ENCODE measurements around the gene BAZ2B. TPM values are rescaled to one million over a fixed set of nuclear protein-coding genes. Genes with fewer than 3 reads are reported as not detected.
A peak's percentile ranks its signal among the peaks of the same experiment; 100 is the strongest.

BAZ2B gene
- polyA plus RNA-seq, 1 of the 3 experiments (the other 2 are of a cell fraction): 10.2 TPM

DNA sequence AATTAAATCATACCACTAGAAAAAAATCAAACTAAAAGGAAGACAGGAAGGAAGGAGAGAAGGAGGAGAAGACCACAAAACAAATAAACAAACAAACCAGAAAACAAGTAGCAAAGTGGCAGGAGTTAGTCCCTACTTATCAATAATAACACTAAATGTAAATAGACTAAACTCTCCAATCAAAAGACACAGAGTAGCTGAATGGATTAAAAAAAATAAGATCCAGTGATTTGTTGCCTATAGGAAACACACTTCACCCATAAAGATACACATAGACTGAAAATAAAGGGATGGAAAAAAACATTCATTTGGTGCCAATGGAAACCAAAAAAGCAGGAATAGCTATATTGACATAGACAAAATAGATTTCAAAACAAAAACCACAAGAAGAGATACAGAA is 23.4 kb upstream of the BAZ2B start (continued):
- TF ChIP-seq, protein P1, sequence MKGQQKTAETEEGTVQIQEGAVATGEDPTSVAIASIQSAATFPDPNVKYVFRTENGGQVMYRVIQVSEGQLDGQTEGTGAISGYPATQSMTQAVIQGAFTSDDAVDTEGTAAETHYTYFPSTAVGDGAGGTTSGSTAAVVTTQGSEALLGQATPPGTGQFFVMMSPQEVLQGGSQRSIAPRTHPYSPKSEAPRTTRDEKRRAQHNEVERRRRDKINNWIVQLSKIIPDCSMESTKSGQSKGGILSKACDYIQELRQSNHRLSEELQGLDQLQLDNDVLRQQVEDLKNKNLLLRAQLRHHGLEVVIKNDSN (IDR thresholded peaks at IDR 0.05; ENCODE audit: borderline replicate concordance, low read depth): no peak
- TF ChIP-seq TCF12 (IDR thresholded peaks at IDR 0.05) (no peak), SIN3A (IDR thresholded peaks at IDR 0.05; ENCODE audit: borderline replicate concordance, low read depth, low read length) (no peak), GATA2 (CRISPR knock-in tag; IDR thresholded peaks at IDR 0.05) (no peak), GABPA (IDR thresholded peaks at IDR 0.05; ENCODE audit: low read depth) (no peak), EP300 (IDR thresholded peaks at IDR 0.05; ENCODE audit: borderline replicate concordance in 1 of 2, low read depth in 1 of 2, low read length in 1 of 2) (no peak)
- TF ChIP-seq, protein P2, sequence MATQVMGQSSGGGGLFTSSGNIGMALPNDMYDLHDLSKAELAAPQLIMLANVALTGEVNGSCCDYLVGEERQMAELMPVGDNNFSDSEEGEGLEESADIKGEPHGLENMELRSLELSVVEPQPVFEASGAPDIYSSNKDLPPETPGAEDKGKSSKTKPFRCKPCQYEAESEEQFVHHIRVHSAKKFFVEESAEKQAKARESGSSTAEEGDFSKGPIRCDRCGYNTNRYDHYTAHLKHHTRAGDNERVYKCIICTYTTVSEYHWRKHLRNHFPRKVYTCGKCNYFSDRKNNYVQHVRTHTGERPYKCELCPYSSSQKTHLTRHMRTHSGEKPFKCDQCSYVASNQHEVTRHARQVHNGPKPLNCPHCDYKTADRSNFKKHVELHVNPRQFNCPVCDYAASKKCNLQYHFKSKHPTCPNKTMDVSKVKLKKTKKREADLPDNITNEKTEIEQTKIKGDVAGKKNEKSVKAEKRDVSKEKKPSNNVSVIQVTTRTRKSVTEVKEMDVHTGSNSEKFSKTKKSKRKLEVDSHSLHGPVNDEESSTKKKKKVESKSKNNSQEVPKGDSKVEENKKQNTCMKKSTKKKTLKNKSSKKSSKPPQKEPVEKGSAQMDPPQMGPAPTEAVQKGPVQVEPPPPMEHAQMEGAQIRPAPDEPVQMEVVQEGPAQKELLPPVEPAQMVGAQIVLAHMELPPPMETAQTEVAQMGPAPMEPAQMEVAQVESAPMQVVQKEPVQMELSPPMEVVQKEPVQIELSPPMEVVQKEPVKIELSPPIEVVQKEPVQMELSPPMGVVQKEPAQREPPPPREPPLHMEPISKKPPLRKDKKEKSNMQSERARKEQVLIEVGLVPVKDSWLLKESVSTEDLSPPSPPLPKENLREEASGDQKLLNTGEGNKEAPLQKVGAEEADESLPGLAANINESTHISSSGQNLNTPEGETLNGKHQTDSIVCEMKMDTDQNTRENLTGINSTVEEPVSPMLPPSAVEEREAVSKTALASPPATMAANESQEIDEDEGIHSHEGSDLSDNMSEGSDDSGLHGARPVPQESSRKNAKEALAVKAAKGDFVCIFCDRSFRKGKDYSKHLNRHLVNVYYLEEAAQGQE (IDR thresholded peaks at IDR 0.05; ENCODE audit: low read depth, low read length): no peak
- TF ChIP-seq, protein P3, sequence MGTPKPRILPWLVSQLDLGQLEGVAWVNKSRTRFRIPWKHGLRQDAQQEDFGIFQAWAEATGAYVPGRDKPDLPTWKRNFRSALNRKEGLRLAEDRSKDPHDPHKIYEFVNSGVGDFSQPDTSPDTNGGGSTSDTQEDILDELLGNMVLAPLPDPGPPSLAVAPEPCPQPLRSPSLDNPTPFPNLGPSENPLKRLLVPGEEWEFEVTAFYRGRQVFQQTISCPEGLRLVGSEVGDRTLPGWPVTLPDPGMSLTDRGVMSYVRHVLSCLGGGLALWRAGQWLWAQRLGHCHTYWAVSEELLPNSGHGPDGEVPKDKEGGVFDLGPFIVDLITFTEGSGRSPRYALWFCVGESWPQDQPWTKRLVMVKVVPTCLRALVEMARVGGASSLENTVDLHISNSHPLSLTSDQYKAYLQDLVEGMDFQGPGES (IDR thresholded peaks at IDR 0.05; ENCODE audit: low read depth, low read length): no peak

DNA sequence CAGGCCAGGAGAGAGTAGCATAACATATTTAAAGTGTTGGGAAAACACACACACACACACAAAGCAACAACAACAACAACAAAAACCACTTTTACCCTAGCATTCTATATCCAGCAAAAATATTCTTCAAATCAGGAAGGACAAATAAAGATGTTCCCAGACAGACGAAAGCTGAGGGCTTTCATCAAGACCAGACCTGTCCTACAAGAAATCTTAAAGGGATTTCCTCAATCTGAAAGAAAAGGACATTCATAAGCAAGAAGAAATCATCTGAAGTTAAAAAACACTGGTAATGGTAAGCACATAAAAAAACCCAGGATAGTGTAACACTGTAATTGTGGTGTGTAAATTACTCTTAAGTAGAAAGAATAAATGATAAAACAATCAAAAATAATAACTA is 22.7 kb upstream of the BAZ2B start:
- Histone ChIP-seq H4K20me1 (ENCODE audit: insufficient read depth) (no peaks in the 10 kb centered on the region), H2AFZ (ENCODE audit: low read depth) (no peak overlapping the region)
- CTCF ChIA-PET: no interaction called here

More for the DNA sequence above, 22.7 kb upstream of the BAZ2B start:
- H3K9me2 ChIP-seq: no peaks in the 10 kb centered on the region
- H3K27me3 ChIP-seq (ENCODE audit: insufficient read depth): no peaks in the 10 kb centered on the region
- no peaks in the 10 kb centered on the region for H3K36me3 ChIP-seq (replicated peaks in 1 of 2; ENCODE audit: control insufficient read depth in 1 of 2, insufficient read depth in 2 of 2, low read length in 1 of 2)
- H3K27ac ChIP-seq (ENCODE audit: low read depth in 2 of 2, low read length in 1 of 2): peak overlapping the region in 1 of 2 experiments; percentile 67; a peak in 1 of 4 replicates
- H3K79me2 ChIP-seq (ENCODE audit: insufficient read depth): no peaks in the 10 kb centered on the region
- H3K4me3 ChIP-seq (ENCODE audit: low read depth in 2 of 2, low read length in 1 of 2): no peak overlapping the region
- no peak overlapping the region for H3K9ac ChIP-seq
- peaks cover 21% of the 10 kb centered on the region for H3F3A ChIP-seq (replicated peaks; ENCODE audit: insufficient read depth)
- POLR2A ChIA-PET: no interaction called here
- TF ChIP-seq RFX5 (IDR thresholded peaks at IDR 0.05; ENCODE audit: low read length) (no peak), EP300 (IDR thresholded peaks at IDR 0.05; ENCODE audit: borderline replicate concordance in 1 of 2, low read depth in 1 of 2, low read length in 1 of 2) (no peak), SIN3A (IDR thresholded peaks at IDR 0.05; ENCODE audit: borderline replicate concordance, low read depth, low read length) (no peak), FOXM1 (IDR thresholded peaks at IDR 0.05; ENCODE audit: low read depth) (no peak), CHD2 (IDR thresholded peaks at IDR 0.05; ENCODE audit: low read length, partially characterized antibody) (no peak), RCOR1 (IDR thresholded peaks at IDR 0.05; ENCODE audit: low read length) (no peak), NRF1 (IDR thresholded peaks at IDR 0.05; ENCODE audit: low read depth, low read length) (no peak), EZH2phosphoT487 (IDR thresholded peaks at IDR 0.05; ENCODE audit: borderline replicate concordance, low read depth) (no peak), RXRA (IDR thresholded peaks at IDR 0.05; ENCODE audit: borderline replicate concordance, low read depth) (no peak)
- TF ChIP-seq, protein P4, sequence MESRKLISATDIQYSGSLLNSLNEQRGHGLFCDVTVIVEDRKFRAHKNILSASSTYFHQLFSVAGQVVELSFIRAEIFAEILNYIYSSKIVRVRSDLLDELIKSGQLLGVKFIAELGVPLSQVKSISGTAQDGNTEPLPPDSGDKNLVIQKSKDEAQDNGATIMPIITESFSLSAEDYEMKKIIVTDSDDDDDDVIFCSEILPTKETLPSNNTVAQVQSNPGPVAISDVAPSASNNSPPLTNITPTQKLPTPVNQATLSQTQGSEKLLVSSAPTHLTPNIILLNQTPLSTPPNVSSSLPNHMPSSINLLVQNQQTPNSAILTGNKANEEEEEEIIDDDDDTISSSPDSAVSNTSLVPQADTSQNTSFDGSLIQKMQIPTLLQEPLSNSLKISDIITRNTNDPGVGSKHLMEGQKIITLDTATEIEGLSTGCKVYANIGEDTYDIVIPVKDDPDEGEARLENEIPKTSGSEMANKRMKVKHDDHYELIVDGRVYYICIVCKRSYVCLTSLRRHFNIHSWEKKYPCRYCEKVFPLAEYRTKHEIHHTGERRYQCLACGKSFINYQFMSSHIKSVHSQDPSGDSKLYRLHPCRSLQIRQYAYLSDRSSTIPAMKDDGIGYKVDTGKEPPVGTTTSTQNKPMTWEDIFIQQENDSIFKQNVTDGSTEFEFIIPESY (IDR thresholded peaks at IDR 0.05; ENCODE audit: borderline replicate concordance, low read depth): no peak
- DNase-seq: no peak
- H3K4me1 ChIP-seq (ENCODE audit: control insufficient read depth in 1 of 2, insufficient read depth in 2 of 2, low read depth in 1 of 2, low read length in 1 of 2): peaks cover 0 to 4% of the 10 kb centered on the region in 2 experiments; a peak in 1 of 4 replicates
- H3K9me3 ChIP-seq: peaks cover 17% of the 10 kb centered on the region
- 88% methylated on average over 1 of the region's 1 CpG for WGBS (ENCODE audit: low lambda C conversion rate)
- no peak overlapping the region for H3K4me2 ChIP-seq
